ENCODE measurements around the gene KLHL21. TPM values are rescaled to one million over a fixed set of nuclear protein-coding genes. Genes with fewer than 3 reads are reported as not detected.

Gene KLHL21
- total and polyA plus RNA-seq, 10 of the 15 experiments (the other 5 are each of a cell fraction or from before 2014, with no cell fraction given), result 0.76 to 12.2 (median 5.2) TPM

DNA sequence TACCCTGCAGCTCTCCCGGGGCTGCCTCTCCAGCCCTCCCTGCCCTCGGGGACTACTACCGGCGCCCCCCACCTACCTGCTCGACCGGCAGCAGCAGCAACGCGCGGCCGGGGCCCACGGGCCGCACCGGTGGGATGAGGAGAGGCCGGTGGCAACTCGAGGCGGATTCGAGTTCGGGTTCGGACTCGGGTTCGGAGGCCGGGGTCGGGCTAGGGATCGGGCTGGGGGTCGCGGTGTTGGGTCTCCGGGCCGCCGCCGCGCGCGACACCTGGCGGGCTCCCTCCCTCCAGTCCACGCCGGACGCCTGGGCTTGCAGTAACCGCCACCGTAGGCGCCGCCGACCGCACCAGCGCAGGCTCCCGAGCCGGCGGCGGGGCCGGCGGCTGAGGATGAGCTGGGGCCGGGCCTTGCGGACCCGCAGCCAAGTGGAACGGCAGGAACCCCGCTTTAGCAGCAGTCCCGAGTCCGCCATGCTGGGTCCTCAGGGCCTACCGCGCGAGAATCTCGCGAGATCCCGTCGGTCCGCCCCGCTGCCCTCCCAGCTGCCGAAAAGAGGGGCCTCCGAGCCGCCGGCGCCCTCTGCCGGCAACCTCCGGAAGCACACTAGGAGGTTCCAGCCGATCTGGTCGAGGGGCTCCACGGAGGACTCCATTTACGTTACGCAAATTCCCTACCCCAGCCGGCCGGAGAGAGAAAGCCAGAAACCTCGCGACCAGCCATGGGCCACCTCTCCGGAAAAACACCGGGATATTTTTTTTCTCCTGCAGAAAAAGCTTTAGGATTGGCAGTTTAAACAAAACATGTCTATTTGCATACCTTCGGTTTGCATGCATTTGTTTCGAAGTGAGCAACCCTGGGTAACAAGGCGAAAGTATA, 48.4 kb downstream of the KLHL21 start, which contains the start of gene NOL9 (continued):
- no peak for TF ChIP-seq RFX5 (IDR thresholded peaks at IDR 0.05; ENCODE audit: low read depth, low read length)
- TF ChIP-seq MYC (IDR thresholded peaks at IDR 0.05; ENCODE audit: insufficient read depth, insufficient read length, insufficient replicate concordance, low read length, severe bottlenecking), result no peak
- TF ChIP-seq ZBED1 (IDR thresholded peaks at IDR 0.05; ENCODE audit: borderline replicate concordance), result no peak
- TF ChIP-seq TBL1XR1 (IDR thresholded peaks at IDR 0.05; ENCODE audit: low read depth, low read length), result no peak
- TF ChIP-seq ZNF217 (IDR thresholded peaks at IDR 0.05), result peak; percentile 34; the same call in 1 of the 2 replicates
- no peak for TF ChIP-seq RBBP5 (conservative IDR thresholded peaks at IDR 0.05)
- peak; percentile 98 for TF ChIP-seq YY1 (IDR thresholded peaks at IDR 0.05; ENCODE audit: low read depth, low read length)
- no peak for TF ChIP-seq NFYA (IDR thresholded peaks at IDR 0.05; ENCODE audit: borderline replicate concordance, low read depth, low read length)
- TF ChIP-seq BACH1 (IDR thresholded peaks at IDR 0.05; ENCODE audit: borderline replicate concordance), result peak; percentile 87
- TF ChIP-seq ZZZ3 (IDR thresholded peaks at IDR 0.05; ENCODE audit: control insufficient read depth, insufficient read length, low read depth), result no peak
- TF ChIP-seq NFIC (IDR thresholded peaks at IDR 0.05; ENCODE audit: low read depth, low read length), result no peak
- TF ChIP-seq, protein P1, sequence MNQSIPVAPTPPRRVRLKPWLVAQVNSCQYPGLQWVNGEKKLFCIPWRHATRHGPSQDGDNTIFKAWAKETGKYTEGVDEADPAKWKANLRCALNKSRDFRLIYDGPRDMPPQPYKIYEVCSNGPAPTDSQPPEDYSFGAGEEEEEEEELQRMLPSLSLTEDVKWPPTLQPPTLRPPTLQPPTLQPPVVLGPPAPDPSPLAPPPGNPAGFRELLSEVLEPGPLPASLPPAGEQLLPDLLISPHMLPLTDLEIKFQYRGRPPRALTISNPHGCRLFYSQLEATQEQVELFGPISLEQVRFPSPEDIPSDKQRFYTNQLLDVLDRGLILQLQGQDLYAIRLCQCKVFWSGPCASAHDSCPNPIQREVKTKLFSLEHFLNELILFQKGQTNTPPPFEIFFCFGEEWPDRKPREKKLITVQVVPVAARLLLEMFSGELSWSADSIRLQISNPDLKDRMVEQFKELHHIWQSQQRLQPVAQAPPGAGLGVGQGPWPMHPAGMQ (IDR thresholded peaks at IDR 0.05; ENCODE audit: borderline replicate concordance), result peak; percentile 87
- TF ChIP-seq RAD51 (IDR thresholded peaks at IDR 0.05), result no peak
- no peak for TF ChIP-seq HDGF (IDR thresholded peaks at IDR 0.05)
- no peak for TF ChIP-seq KAT2A (conservative IDR thresholded peaks at IDR 0.05; ENCODE audit: control insufficient read depth, low read depth, low read length)
- TF ChIP-seq EZH2 (IDR thresholded peaks at IDR 0.05; ENCODE audit: borderline replicate concordance, control insufficient read depth, low read depth, low read length), result no peak
- peak; percentile 74; the same call in 1 of the 2 replicates for TF ChIP-seq PAX5 (IDR thresholded peaks at IDR 0.05; ENCODE audit: borderline replicate concordance, low read depth, low read length)
- no peak for TF ChIP-seq CHD1 (IDR thresholded peaks at IDR 0.05; ENCODE audit: low read depth, low read length)
- TF ChIP-seq YBX1 (IDR thresholded peaks at IDR 0.05), result no peak
- TF ChIP-seq, protein P2, sequence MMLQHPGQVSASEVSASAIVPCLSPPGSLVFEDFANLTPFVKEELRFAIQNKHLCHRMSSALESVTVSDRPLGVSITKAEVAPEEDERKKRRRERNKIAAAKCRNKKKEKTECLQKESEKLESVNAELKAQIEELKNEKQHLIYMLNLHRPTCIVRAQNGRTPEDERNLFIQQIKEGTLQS (IDR thresholded peaks at IDR 0.05; ENCODE audit: borderline replicate concordance, extremely low read depth, low read depth, low read length), result no peak
- TF ChIP-seq POLR2A (IDR thresholded peaks at IDR 0.05; ENCODE audit: low read depth, low read length), result peak; percentile 92
- TF ChIP-seq FOS (IDR thresholded peaks at IDR 0.05; ENCODE audit: borderline replicate concordance, extremely low read depth, insufficient read length), result no peak
- no peak for TF ChIP-seq ZNF274 (IDR thresholded peaks at IDR 0.05; ENCODE audit: insufficient read depth, insufficient read length)
- TF ChIP-seq, protein P3, sequence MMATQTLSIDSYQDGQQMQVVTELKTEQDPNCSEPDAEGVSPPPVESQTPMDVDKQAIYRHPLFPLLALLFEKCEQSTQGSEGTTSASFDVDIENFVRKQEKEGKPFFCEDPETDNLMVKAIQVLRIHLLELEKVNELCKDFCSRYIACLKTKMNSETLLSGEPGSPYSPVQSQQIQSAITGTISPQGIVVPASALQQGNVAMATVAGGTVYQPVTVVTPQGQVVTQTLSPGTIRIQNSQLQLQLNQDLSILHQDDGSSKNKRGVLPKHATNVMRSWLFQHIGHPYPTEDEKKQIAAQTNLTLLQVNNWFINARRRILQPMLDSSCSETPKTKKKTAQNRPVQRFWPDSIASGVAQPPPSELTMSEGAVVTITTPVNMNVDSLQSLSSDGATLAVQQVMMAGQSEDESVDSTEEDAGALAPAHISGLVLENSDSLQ (IDR thresholded peaks at IDR 0.05), result no peak
- TF ChIP-seq RELA (IDR thresholded peaks at IDR 0.05; ENCODE audit: borderline replicate concordance, partially characterized antibody), result peak; percentile 72
- no peak for TF ChIP-seq SIX5 (IDR thresholded peaks at IDR 0.05; ENCODE audit: low read depth, low read length, severe bottlenecking)
- peak; percentile 64 for TF ChIP-seq SP1 (IDR thresholded peaks at IDR 0.05; ENCODE audit: low read depth, low read length)
- no peak for TF ChIP-seq CBX5 (IDR thresholded peaks at IDR 0.05; ENCODE audit: low read depth)

All from GM12878 (cell line).